Sigmoid colon (tissue), 4 donors: ENCODE data around the gene CRTC1.

Experiments
- POLR2A ChIP-seq, 2 donors: fragments of 450-650 bp; IDR thresholded peaks; one replicate each; pipeline ENCODE4 v1.6.1; 2016; ENCODE audit warnings: antibody characterized with exemption in 2 of 2, mild to moderate bottlenecking in 2 of 2, moderate library complexity in 2 of 2
- POLR2AphosphoS5 ChIP-seq, 4 donors: sonication (generic); formaldehyde crosslinking; IDR thresholded peaks; one replicate each; pipeline ENCODE4 v1.6.1; 2017; ENCODE audit warnings: antibody characterized with exemption in 4 of 4

- TF ChIP-seq POLR2A (IDR thresholded peaks at IDR 0.05) (no peak), POLR2AphosphoS5 (IDR thresholded peaks at IDR 0.05) (no peak)
Observed at GRCh38 chr19:18701250-18701608, 17.7 kb downstream of the CRTC1 start.
